ENCODE results near the gene TNS2. TPM values are rescaled to one million over a fixed set of nuclear protein-coding genes. Genes with fewer than 3 reads are reported as not detected.

TNS2 gene
- total RNA-seq, 1 donor from 2014 or later, result 18.3 TPM

DNA sequence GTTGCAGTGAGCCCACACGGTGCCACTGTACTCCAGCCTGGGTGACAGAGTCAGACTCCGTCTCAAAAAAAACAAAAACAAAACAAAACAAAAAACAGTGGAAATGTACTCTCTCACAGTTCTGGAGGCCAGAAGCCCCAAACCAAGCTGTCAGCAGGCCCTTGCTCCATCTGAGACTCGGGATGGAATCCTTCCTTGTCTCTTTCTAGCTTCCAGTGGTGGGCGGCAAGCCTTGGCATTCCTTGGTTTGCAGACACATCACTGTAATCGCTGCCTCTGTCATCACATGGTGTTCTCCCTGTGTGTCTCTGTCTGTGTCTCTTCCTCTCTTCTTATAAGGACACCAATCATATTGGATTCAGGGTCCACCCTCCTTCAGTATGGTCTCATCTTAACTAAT lies 6.4 kb downstream of the TNS2 start:
- DNase-seq (ENCODE audit: low read depth), result no peak

DNA sequence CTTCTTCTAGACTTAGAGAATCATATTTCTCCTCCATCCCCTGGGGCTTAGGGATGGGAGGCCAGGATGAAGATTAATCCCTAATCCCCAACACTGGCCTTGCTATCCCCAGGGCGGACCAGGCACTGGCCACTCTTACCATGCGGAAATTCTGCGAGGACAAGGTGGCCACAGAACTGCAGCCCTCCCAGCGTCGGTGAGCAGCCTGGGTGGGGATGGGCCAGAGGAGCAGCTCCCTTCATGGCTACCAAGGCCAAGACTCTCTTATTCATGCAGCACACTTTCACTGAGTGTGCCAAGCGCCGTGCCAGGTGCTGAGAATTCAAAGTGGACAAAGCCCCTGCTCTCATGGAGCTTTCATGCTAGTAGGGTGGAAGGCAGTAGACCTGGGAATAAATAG lies 7.0 kb downstream of the TNS2 start:
- no peak for DNase-seq (ENCODE audit: low read depth)

DNA sequence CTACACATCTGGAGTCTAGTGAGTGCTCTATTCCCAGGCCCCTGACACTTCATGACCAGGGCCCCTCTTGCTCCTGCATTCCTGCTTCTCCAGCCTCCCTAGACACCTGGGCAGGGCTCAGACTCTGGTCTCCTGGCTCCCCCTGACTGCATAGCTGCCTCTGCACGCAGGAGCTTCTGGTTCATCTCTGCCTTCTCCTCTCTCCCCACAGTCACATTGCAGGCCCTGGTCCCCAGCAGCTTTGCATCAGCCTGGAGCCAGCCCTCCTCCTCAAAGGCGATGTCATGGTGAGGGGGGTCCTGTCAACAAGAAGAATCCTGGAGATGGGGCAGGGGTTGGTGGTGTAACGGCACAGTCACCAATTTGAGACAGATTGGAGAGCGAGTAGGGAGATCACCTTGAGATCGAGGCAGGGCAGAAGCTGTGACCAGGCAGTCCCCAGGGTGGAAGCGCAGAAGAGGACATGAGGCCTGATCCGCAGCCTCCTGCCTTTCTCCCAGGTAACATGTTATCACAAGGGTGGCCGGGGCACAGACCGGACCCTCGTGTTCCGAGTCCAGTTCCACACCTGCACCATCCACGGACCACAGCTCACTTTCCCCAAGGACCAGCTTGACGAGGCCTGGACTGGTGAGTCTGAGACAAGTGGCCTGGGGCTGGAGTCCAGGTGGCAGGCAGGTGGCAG lies 8.1 kb downstream of the TNS2 start:
- DNase-seq (ENCODE audit: low read depth), result no peak

DNA sequence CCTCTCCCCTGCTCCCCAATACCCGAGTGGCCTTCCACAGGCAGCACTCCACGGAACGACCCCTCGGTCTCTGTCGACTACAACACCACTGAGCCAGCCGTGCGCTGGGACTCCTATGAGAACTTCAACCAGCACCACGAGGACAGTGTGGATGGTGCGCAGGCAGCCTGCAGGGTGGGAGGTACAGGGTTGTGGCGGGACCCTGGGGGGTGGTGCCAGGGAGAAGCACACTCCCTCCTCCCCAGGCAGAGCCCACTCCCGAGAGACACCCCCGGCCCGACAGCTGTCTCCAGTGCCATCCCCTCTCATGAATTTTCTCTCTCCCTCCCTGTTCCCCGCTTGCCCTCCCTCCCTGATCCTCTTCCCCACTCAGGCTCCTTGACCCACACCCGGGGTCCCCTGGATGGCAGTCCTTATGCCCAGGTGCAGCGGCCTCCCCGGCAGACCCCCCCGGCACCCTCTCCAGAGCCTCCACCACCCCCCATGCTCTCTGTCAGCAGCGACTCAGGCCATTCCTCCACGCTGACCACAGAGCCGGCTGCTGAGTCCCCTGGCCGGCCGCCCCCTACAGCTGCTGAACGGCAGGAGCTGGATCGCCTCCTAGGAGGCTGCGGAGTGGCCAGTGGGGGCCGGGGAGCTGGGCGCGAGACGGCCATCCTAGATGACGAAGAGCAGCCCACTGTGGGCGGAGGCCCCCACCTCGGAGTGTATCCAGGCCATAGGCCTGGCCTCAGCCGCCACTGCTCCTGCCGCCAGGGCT lies 9.0 kb downstream of the TNS2 start:
- DNase-seq (ENCODE audit: low read depth), result no peak

DNA sequence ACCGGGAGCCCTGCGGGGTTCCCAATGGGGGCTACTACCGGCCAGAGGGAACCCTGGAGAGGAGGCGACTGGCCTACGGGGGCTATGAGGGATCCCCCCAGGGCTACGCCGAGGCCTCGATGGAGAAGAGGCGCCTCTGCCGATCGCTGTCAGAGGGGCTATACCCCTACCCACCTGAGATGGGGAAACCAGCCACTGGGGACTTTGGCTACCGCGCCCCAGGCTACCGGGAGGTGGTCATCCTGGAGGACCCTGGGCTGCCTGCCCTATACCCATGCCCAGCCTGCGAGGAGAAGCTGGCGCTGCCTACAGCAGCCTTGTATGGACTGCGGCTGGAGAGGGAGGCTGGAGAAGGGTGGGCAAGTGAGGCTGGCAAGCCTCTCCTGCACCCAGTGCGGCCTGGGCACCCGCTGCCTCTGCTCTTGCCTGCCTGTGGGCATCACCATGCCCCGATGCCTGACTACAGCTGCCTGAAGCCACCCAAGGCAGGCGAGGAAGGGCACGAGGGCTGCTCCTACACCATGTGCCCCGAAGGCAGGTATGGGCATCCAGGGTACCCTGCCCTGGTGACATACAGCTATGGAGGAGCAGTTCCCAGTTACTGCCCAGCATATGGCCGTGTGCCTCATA lies 9.7 kb downstream of the TNS2 start:
- no peak for DNase-seq (ENCODE audit: low read depth)

- DNase-seq (ENCODE audit: low read depth), result no peak
These were observed 10.3 kb downstream of the TNS2 start for GRCh38 chr12:53060064-53060720.

GRCh38 chr12:53060721-53061276 lies 10.9 kb downstream of the TNS2 start:
- no peak for DNase-seq (ENCODE audit: low read depth)

- peak; percentile 53 for DNase-seq (ENCODE audit: low read depth)
These were observed 11.6 kb downstream of the TNS2 start for GRCh38 chr12:53061404-53062010.

GRCh38 chr12:53062011-53062961 lies 12.4 kb downstream of the TNS2 start:
- no peak for DNase-seq (ENCODE audit: low read depth)

- no peak for DNase-seq (ENCODE audit: low read depth)
These were observed 13.3 kb downstream of the TNS2 start for GRCh38 chr12:53062977-53063707.

GRCh38 chr12:53063708-53064612 lies 14.1 kb downstream of the TNS2 start:
- DNase-seq (ENCODE audit: low read depth), result no peak

DNA sequence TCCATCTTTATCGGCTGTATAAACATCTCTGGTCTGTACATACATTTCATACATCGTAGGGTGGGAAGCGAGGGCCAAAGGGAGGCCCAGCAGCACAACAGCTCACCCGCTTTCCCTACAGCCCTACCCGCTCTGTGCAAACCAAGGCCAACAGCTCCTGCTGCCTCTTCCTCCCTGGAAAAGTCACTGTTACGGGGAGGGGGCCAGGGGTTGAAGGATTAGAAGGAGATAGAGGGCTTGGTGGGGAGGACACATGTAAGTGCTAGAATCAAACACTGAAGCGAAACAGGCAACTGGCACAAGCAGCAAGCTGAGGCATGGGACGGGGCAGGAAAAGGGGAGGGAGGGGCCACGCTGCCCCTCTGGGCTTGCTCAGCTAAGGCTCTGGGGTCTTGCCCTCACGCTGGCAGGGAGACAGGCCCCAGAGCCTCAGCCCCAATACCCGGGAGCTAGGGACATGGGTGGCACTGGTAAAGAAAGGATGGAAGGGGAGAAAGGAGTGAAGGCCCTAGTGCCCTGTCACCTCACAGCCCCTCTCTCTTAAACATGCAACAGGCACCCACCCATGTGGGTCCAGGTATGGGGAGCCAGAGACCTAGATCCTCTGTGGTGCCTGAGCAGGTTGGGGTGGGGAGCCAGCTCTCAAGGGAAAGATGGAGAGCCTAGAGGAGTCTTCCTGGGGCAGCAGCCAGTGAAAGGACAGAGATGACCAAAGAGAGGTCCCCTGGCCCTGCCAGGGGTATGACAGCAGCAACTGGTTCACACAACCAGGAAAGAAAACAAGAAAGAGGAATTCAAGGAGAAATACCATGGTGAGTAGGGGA lies 15.0 kb downstream of the TNS2 start:
- no peak for DNase-seq (ENCODE audit: low read depth)

GRCh38 chr12:53065470-53065869 lies 15.6 kb downstream of the TNS2 start:
- no peak for DNase-seq (ENCODE audit: low read depth)

DNA sequence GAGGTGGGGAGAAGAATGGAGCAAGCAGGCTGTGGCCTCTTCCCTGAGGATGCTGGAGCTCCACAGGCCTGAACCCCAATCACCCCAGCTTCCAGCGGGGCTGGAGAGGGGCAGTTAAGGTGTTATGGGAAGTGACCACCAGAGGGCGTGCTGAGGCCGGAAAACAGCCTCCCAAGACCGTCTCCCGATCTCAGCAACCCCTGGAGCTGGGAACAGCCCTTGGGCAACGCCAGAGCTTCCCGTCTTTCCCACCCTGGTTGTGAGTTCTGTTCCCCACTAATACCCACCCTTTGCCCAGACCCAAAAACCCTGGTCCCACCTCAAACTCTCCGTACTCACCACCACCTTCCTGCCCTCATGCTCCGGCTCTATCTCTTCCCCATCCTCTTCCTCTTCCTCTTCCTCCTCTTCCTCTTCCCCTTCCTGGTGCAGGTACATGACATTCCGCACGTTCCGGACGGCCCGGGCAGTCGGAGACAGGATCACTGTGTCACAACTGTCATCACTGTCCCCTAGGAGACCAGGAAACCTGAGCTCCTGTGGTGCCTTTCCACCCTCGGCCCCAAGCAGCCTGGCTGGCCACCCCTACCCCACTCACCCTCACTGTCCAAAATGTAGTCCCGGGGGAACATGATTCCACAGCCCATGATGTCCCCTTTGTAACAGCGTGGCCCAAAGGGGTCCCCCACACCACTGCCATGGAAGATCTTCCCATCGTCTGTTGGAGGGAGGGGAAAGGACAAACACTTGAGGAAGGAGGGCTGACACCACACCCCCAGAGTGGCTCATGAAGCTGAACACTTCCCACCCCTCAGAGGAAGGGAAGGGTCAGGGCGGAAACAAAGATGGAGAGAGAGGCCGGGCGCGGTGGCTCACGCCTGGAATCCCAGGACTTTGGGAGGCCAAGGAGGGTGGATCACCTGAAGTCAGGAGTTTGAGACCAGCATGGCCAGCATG lies 16.4 kb downstream of the TNS2 start:
- DNase-seq (ENCODE audit: low read depth), result peak; percentile 59

DNA sequence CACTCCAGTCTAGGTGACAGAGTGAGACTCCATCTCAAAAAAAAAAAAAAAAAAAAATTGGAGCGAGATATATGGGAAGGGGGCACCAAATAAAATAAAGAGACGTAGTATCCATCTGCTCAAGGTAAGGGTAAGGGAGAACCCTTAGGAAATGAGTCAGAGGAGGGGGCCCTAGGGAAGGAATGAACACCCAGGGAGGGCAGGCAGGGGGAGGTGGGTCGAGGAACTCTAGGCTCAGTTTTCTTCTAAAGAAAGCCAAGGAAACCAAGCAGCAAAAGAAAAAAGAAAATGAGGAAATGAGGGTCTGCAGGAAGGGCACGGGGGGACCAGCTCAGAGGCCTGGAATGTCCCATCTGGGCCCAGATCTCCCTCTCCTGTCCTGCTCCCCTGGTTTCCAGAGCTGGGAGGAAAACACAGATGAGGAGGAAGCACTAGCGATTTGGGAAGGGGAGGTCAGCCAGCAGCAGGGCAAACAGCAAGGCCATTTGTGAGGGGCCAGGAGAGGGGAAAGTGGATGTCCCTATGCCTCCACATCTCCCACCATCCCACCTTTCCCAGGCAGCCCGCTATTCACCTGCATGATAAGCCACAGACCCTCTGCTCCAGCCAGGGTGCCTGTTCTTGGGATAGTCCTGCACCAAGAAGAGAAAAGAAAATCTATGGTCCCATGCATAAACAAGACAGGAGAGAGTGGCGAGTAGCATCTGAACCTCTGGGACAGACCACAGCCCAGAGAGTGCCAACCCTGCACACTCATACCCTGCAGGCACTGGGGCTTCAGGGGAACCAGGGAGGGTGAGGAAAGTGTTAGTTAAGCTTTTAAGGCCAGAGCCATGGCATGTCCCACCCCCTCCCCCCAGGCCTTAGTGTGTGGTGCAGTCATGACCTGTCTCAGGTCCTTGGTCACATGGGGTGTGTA lies 17.5 kb downstream of the TNS2 start:
- DNase-seq (ENCODE audit: low read depth), result no peak

All from renal cortical epithelial cell (primary cell).